Cortex of kidney (tissue), 1 donor: Measurements from ENCODE around the gene GBF1.

Experiments
- DNase-seq: peaks from one replicate; lab custom pipeline; 2025; lab: John Stamatoyannopoulos, UW

The GBF1 gene

DNA sequence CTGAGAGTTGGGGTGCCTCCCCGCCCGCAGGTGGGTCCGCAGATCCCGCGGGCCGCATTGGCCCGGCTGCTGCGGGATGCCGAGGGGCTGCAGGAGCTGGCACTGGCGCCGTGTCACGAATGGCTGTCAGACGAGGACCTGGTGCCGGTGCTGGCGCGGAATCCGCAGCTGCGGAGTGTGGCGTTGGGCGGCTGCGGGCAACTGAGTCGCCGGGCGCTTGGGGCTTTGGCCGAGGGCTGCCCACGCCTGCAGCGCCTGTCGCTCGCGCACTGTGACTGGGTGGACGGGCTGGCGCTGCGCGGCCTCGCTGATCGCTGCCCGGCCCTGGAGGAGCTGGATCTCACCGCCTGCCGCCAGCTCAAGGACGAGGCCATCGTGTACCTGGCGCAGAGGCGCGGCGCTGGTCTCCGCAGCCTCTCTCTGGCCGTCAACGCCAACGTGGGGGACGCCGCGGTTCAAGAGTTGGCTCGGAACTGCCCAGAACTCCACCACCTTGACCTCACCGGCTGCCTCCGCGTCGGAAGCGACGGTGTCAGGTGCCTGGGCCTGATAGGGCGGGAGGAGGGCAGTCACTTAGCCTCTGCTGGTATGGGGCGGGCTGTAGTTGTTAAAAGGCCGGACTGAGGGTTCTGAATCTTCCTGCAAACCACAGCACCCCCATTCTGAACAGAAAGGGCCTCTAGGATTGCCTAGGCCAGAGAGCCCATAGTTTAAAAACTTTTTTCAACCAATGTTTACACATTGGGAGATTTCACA lies 176.6 kb downstream of the GBF1 start:
- DNase-seq, result no peak

DNA sequence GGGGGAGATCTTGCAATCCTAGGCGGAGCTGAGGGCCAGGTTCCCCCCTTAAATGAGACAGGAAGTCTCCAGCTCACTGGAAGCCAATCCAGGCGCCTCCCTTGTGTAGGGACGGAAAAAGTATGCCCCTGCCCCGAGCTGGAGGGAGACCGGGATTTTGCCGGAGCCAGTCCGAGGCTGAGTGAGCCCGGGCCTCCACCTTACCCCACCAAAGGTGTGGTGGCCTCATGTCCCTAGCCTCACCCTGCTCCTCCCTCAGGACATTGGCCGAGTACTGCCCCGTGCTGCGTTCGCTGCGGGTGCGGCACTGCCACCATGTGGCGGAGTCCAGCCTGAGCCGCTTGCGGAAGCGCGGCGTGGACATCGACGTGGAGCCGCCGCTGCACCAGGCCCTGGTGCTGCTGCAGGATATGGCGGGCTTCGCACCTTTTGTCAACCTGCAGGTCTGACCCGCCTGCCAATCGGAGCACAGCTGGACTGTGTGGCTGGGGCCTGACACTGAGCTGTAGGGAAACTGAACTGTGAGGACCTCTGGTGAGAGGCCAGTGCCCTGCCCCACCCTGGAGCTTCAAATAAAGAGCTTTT lies 177.3 kb downstream of the GBF1 start:
- DNase-seq, result no peak

DNA sequence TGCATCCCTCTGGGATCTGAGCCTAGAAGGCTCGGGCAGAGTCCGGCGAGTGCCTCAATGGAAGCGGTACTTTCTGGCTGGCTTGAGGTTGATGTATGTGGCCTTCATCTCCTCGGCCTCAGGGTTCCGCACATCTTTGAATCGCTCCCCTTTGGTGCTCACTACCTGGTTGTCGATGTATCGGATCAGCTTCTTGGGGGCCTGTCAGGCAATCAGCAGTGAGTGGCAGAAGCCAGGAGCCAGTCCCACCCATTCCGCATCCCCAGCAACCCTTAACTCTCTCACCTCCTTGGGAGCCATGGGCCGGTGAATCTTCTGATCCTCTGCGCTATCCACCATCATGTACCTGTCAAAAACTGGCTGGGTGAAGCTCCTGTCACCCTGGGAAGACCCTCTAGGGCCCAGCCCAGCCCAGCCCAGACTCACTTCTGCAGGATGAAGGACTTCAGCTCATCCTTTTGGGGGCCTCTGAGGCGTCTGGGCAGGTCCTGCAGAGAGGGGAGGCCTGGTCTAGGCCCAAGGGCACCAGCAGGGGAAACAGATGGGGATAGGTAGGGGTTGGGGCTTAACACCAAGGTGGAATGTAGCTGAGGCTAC lies 178.1 kb downstream of the GBF1 start:
- DNase-seq, result no peak

DNA sequence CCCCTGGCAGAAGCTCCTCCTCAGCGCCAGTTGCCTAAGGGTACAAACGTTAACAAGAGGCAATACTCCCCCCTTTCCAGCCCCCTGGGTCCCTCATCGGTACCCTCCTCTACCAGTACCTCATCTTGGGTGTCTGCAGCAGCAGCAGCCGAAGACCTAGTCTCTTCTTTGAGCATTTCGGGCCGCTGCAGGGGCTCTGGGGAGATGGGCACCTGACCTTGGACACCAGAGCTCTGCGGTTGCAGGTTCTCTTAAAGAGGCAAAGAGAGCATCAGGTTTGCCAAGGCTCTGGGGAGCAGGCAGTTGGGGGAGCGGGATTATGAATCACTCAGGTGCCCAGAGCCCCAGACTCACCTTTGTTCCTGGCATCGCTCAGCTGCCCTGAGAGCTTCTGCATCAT lies 178.8 kb downstream of the GBF1 start:
- no peak for DNase-seq

DNA sequence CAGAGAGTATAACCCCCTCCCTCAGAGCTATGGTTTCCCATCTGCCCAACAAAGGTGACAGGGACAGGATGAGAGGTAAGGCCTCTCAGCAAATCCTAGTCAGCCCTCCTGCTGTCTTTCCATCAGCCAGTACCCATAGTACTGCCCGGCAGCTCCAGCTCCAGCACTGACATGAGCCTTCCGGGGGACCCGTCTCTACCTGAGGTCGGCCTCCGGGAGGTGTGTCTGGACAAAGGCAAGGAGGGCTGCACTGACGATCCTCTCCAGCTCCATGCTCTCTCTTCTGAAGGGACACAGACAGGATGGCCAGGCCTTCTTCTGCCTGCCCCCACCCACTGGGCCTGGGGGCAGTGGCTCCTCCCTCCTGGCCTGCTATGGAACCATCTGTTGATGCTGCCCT lies 179.6 kb downstream of the GBF1 start:
- DNase-seq, result no peak

DNA sequence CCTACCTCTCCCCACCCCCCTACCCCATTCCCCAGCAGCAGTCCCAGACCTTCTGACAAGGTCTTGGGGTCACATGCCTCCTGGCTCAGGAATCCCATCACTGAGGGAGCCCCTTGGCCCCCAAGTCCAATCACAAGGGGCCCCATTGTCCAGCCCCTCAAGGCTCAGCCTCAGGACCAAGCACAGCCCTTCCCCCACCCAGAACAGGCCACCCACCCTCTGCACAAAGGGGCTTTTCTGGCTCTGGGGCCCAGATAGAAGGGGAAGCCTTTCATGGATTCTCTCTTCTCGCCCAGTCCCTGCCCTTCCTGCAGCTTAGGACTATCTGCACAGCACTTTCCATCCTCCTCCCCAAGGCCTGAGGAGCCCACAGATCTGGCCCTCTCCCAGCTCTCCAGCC lies 180.1 kb downstream of the GBF1 start:
- no peak for DNase-seq

GRCh38 chr10:102426803-102427287 lies 181.5 kb downstream of the GBF1 start:
- DNase-seq, result no peak

GRCh38 chr10:102429468-102429867 lies 184.1 kb downstream of the GBF1 start:
- no peak for DNase-seq

DNA sequence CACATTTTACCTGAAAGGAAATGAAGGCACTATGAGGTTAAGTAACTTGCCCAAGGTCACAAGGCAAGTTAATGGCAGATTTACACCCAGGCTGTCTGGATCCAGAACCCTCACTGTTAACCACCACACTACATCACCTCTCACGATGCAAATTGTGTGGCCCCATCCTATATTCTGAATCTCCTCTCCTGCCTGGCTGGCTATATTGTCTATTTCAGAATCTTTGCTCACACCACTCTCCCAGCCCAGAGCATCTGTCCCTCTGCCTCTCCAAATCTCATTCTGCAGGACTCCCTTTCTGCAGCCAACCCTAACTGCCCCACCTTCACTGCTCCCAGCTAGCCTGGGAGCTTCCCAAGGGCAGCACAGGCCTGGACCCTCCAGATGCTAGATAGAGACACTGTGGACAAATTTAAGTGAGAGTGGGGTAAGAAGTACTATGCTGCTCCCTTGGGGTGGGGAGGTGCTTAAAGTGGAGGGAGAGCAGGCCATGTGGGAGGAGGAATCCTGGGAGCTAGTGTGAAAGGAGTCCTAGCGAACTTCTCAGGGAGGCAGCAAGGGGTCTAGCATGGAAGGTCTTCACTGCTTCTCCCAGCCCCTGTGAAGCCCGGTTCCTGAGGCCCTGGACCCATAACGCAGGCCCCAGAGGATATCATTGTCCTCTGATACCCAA lies 186.3 kb downstream of the GBF1 start:
- DNase-seq, result no peak
